ENCODE measurements around the gene KIF2C.

Gene KIF2C

GRCh38 chr1:44798481-44799365, 59.1 kb downstream of the KIF2C start:
- H3K36me3 ChIP-seq: no peaks in the 10 kb centered on the region
- no peaks in the 10 kb centered on the region for H3K9me3 ChIP-seq
- no peak for TF ChIP-seq CTCF (IDR thresholded peaks at IDR 0.05; ENCODE audit: low read depth, low read length)
- H3K27me3 ChIP-seq: no peaks in the 10 kb centered on the region
- H3K4me3 ChIP-seq (ENCODE audit: low read depth, low read length): no peak overlapping the region
- peaks cover 5% of the 10 kb centered on the region for H3K4me1 ChIP-seq
- no peak for DNase-seq

- Histone ChIP-seq H3K4me3 (ENCODE audit: low read depth, low read length) (peak within 1 kb of the TSS; percentile 65), H3K27me3 (no peaks in the 10 kb centered on the region), H3K36me3 (no peaks in the 10 kb centered on the region), H3K4me1 (peaks cover 5% of the 10 kb centered on the region), H3K9me3 (no peaks in the 10 kb centered on the region)
- peak; percentile 94 for DNase-seq
- peak; percentile 61 for TF ChIP-seq CTCF (IDR thresholded peaks at IDR 0.05; ENCODE audit: low read depth, low read length)
Measured at GRCh38 chr1:44799770-44800584, 60.3 kb downstream of the KIF2C start, which contains the start of gene PLK3. PLK3 (plus strand) TSS chr1:44800377; CDS start chr1:44800464, 87 bp downstream.

GRCh38 chr1:44801491-44802305, 62.1 kb downstream of the KIF2C start:
- Histone ChIP-seq H3K27me3 (no peaks in the 10 kb centered on the region), H3K9me3 (no peaks in the 10 kb centered on the region), H3K36me3 (no peaks in the 10 kb centered on the region), H3K4me1 (peaks cover 5% of the 10 kb centered on the region), H3K4me3 (ENCODE audit: low read depth, low read length) (no peak overlapping the region)
- DNase-seq: no peak
- TF ChIP-seq CTCF (IDR thresholded peaks at IDR 0.05; ENCODE audit: low read depth, low read length): no peak

DNA sequence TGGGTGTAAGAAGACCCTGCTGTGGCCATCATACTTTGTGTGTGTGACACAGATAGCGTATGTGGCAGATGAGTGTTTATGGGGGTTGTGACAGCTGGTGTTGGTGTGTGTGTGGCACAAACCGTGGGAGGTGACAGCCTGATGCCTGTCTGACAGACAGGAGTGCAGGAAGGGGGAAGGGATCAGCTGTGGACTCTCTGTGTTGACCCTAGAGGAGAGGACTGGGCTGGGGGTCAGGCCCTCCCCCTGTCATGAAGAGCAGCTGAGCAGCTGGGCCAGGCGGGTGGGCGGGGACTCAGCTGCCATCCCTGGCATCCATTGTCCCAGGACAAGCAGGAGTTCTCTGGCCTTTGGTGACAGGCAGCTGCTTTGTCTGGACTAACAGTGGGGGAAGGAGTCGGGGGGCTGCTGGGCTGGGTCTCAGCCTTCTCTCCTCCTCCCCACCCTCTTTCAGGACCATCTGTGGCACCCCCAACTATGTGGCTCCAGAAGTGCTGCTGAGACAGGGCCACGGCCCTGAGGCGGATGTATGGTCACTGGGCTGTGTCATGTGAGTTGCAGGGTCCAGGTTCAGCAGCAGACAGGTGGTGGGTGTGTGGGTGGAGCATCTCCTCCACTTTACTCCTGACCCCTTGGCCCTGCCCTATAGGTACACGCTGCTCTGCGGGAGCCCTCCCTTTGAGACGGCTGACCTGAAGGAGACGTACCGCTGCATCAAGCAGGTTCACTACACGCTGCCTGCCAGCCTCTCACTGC, 62.8 kb downstream of the KIF2C start:
- DNase-seq: no peak
- Histone ChIP-seq H3K4me1 (peaks cover 13% of the 10 kb centered on the region), H3K9me3 (no peaks in the 10 kb centered on the region), H3K36me3 (no peaks in the 10 kb centered on the region), H3K4me3 (ENCODE audit: low read depth, low read length) (no peak overlapping the region), H3K27me3 (no peaks in the 10 kb centered on the region)
- no peak for TF ChIP-seq CTCF (IDR thresholded peaks at IDR 0.05; ENCODE audit: low read depth, low read length)

GRCh38 chr1:44803062-44803311, 63.4 kb downstream of the KIF2C start:
- TF ChIP-seq CTCF (IDR thresholded peaks at IDR 0.05; ENCODE audit: low read depth, low read length): no peak
- no peaks in the 10 kb centered on the region for H3K36me3 ChIP-seq

More at GRCh38 chr1:44803062-44803311, 63.4 kb downstream of the KIF2C start:
- no peak for DNase-seq
- H3K4me3 ChIP-seq (ENCODE audit: low read depth, low read length): no peak overlapping the region
- H3K9me3 ChIP-seq: no peaks in the 10 kb centered on the region
- peaks cover 18% of the 10 kb centered on the region for H3K4me1 ChIP-seq
- no peaks in the 10 kb centered on the region for H3K27me3 ChIP-seq
